Measurements from ENCODE around the gene PMP22. TPM values are rescaled to one million over a fixed set of nuclear protein-coding genes. Genes with fewer than 3 reads are reported as not detected.

The PMP22 gene
- total RNA-seq, 4 donors from 2014 or later: 75.5 to 227 (median 83.2) TPM

GRCh38 chr17:15197229-15197628 lies 67.9 kb downstream of the PMP22 start:
- Histone ChIP-seq H3K4me3 (no peak overlapping the region), H3K27me3 (no peaks in the 10 kb centered on the region), H3K27ac (no peak overlapping the region), H3K36me3 (no peaks in the 10 kb centered on the region), H3K9me3 (no peaks in the 10 kb centered on the region), H3K4me1 (no peaks in the 10 kb centered on the region)
- DNase-seq (no peak), ATAC-seq (no peak)
- intact Hi-C loops (cut with DNase I; ENCODE audit: low total_unique reads) (no loop called here), in situ Hi-C loops (cut with MboI; ENCODE audit: low sequenced_read_pairs in 4 of 4) (no loop called here)
- TF ChIP-seq CTCF (IDR thresholded peaks at IDR 0.05 in 4 of 5, conservative IDR thresholded peaks at IDR 0.05 in 1 of 5) (no peak), POLR2A (IDR thresholded peaks at IDR 0.05) (no peak)

- H3K27ac ChIP-seq: no peak overlapping the region
- no peaks in the 10 kb centered on the region for H3K9me3 ChIP-seq
- H3K4me3 ChIP-seq: no peak overlapping the region
- H3K4me1 ChIP-seq: no peaks in the 10 kb centered on the region
- TF ChIP-seq POLR2A (IDR thresholded peaks at IDR 0.05): no peak
- TF ChIP-seq CTCF (IDR thresholded peaks at IDR 0.05 in 4 of 5, conservative IDR thresholded peaks at IDR 0.05 in 1 of 5): no peak
- no peaks in the 10 kb centered on the region for H3K27me3 ChIP-seq
- H3K36me3 ChIP-seq: no peaks in the 10 kb centered on the region
- in situ Hi-C loops (cut with MboI; ENCODE audit: low sequenced_read_pairs in 4 of 4): no loop called here
- intact Hi-C loops (cut with DNase I; ENCODE audit: low total_unique reads): no loop called here
- ATAC-seq (no peak), DNase-seq (no peak)
Observed at GRCh38 chr17:15194859-15195277, 70.3 kb downstream of the PMP22 start.

- ATAC-seq (peak; percentile 100), DNase-seq (peak; percentile 42 to 78)
- Histone ChIP-seq H3K4me3 (no peak overlapping the region), H3K36me3 (no peaks in the 10 kb centered on the region), H3K27ac (peak overlapping the region; percentile 40 to 66 (median 56)), H3K9me3 (no peaks in the 10 kb centered on the region), H3K27me3 (no peaks in the 10 kb centered on the region), H3K4me1 (peaks cover 10 to 15% of the 10 kb centered on the region in 2 donors)
- in situ Hi-C loops (cut with MboI; ENCODE audit: low sequenced_read_pairs in 4 of 4): no loop called here
- TF ChIP-seq POLR2A (IDR thresholded peaks at IDR 0.05) (no peak), CTCF (IDR thresholded peaks at IDR 0.05 in 4 of 5, conservative IDR thresholded peaks at IDR 0.05 in 1 of 5) (no peak)
- intact Hi-C loops (cut with DNase I; ENCODE audit: low total_unique reads): no loop called here
Observed at GRCh38 chr17:15185625-15185991, 79.5 kb downstream of the PMP22 start.

GRCh38 chr17:15184872-15185624 lies 80.1 kb downstream of the PMP22 start:
- TF ChIP-seq POLR2A (IDR thresholded peaks at IDR 0.05): no peak
- Histone ChIP-seq H3K36me3 (no peaks in the 10 kb centered on the region), H3K27me3 (no peaks in the 10 kb centered on the region), H3K4me3 (no peak overlapping the region), H3K9me3 (no peaks in the 10 kb centered on the region), H3K27ac (peak overlapping the region; percentile 40 to 66 (median 56)), H3K4me1 (peaks cover 10 to 15% of the 10 kb centered on the region in 2 donors)
- DNase-seq (no peak), ATAC-seq (peak in 1 of 2 donors; percentile 8)
- in situ Hi-C loops (cut with MboI; ENCODE audit: low sequenced_read_pairs in 4 of 4): no loop called here
- intact Hi-C loops (cut with DNase I; ENCODE audit: low total_unique reads): no loop called here

- Histone ChIP-seq H3K36me3 (no peaks in the 10 kb centered on the region), H3K9me3 (no peaks in the 10 kb centered on the region), H3K4me1 (peaks cover 10 to 15% of the 10 kb centered on the region in 2 donors), H3K27ac (no peak overlapping the region), H3K4me3 (no peak overlapping the region), H3K27me3 (no peaks in the 10 kb centered on the region)
- intact Hi-C loops (cut with DNase I; ENCODE audit: low total_unique reads) (no loop called here), in situ Hi-C loops (cut with MboI; ENCODE audit: low sequenced_read_pairs in 4 of 4) (no loop called here)
- no peak for ATAC-seq
- TF ChIP-seq POLR2A (IDR thresholded peaks at IDR 0.05) (no peak), CTCF (IDR thresholded peaks at IDR 0.05 in 4 of 5, conservative IDR thresholded peaks at IDR 0.05 in 1 of 5) (no peak)
- no peak for DNase-seq
Observed at GRCh38 chr17:15181816-15182215, 83.3 kb downstream of the PMP22 start.

Measured in gastrocnemius medialis (tissue), 4 donors.